SKM-1 (cell line): ENCODE measurements around the gene GPX3.

ENCODE experiments used
- DNase-seq: peaks from one replicate; lab custom pipeline; 2025; ENCODE audit not compliant: unreplicated experiment; lab: John Stamatoyannopoulos, UW

GPX3 gene

DNA sequence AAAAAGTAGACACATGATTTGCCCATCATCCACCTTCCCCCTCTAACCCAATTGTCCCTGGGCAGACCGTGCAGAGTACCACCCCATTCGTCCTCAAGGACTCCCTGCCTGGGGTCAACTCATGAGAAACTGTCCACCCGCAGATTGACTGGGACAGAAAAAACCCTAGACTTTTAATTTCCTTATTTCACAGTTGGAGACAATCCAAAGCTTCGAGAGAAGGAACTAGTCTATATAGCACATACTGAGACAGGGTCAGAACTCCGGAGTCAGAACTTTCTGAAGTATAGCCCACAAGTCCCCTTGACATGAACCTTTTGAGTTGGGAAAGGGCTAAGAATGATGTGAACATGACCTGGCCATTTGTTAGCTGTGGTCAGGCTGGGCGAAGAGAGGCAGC lies 7.5 kb upstream of the GPX3 start:
- DNase-seq = no peak

DNA sequence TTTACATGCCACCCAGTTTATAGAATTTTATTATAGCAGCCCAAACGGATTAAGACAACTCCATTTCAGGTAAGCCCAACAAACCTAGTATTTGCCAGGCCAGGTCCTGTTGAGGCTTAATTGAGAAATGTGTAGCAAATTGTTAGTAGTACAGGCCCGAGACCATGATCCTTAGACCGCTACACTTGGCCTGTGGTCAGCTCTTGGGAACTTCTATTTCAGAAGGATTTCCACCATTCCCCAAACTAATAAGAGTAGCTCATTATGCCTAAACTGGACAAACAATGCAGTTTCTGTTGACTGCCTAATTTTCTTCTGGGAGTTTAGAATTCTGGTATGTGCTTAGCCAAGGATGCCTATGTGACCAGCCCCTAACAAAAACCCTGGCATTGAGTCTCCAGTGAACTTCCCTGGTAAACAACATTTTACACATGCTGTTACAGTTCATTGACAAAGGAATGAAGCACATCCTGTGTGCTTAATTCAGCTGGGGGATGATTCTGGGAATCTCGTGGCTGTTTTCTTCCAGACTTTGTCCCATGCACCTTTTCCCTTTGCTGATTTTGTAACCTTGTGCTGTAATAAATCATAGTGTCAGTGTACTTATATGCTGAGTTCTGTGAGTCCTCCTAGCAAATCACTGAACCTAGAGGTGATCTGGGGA lies 5.6 kb upstream of the GPX3 start:
- no peak for DNase-seq

DNA sequence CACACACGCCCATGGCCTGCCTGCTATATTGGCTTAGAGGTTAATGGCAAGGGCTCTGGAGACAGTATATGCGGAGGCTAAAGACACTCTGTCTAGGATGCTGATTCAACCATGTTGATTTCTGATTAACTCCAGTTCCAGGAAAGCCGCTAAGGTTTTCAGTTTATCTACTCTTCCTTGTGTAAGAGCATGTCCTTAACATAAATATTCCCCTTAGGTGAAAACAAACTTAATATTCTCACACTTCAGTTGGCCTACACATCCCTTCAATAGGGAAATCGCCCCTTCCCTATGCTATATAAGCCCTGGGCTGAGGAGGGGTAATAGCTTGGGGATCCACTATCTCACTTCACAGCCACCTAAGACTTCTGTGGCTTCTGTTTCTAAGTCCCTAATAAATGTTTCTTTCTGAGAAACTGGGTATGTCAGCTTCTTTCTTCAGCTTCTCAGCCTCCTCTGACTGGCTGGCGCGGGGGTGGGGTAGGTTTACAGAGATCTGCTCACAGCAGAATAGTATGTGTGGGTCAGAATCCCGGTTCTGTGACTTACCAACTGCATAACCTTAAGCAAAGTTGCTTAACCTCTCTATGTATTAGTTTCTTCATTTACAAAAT lies 4.3 kb upstream of the GPX3 start:
- DNase-seq = no peak

DNA sequence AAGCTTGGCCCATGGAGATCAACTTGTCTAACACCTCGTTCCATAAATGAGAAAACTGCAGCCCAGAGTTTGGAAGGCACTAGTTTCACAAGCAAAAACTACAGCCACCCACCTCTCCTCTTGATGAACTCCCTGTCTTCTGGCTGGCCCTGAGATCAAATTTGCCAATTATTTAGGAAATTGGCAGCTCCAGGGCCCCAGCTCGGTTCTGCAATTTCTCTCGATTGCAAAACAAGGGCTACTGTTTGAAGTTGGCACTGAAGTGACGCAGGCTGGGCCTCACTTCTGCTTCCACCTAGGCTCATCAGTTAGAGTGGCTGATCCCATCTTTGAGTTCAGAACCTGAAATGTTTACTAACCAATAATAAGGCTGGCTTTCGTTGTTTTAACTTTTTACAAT lies 3.7 kb upstream of the GPX3 start:
- DNase-seq = peak; percentile 71

DNA sequence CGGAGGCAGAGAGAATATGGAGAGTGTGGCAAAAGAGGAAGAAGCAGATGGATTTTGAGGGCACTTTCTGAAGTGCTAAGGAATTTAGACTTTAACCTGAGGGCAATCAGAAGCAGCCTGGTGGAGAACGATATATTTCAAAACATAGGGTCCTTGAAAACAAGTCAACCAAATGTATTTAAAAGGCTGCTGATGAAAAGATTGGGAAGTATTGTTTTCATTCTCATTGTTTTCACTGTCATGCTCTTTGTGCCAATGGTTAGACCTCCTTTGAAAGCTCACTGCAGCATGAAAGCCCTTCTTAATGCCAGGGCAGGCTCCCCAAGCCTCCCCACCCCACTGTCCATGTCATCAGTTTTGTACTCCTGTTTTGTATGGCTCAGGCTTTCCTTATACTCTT lies 2.5 kb upstream of the GPX3 start:
- no peak for DNase-seq

DNA sequence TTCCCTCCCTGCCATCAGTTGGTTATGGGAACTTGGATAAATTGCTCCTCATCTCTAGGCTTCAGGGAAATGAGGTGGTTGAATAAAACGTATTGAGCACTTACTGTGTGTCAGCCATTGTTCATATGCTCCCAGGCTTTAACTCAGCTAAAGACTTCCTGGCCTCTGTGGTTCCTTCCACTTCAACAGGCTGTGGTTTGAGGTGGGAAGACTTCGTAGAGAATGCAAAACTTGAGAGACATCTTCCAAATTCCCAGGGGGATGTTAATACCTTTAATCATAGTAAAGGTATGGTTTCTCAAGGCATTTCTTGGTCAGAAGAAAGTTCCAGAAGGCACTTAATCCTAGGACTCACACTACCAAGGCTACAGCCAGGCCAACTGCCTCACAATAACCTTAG lies 1.5 kb upstream of the GPX3 start:
- no peak for DNase-seq

DNA sequence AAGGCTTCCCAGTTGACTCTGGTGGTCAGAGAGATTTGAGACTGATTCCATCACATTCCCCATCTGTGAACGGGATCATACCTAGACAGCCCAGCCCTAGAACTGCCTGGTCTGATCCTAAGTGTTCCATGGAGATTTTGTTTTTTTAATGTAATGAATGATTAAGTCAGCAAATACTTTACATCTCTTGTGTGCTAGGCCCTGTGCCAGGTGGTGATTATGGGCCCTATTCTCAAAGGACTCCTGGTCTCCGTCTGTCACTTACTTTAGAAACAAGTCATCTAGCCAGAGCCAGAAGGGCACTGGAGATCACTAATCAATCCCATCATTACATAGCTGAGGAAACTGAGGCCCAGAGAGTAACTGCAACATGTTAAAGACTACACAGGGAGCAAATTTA lies 1.1 kb upstream of the GPX3 start:
- no peak for DNase-seq

DNA sequence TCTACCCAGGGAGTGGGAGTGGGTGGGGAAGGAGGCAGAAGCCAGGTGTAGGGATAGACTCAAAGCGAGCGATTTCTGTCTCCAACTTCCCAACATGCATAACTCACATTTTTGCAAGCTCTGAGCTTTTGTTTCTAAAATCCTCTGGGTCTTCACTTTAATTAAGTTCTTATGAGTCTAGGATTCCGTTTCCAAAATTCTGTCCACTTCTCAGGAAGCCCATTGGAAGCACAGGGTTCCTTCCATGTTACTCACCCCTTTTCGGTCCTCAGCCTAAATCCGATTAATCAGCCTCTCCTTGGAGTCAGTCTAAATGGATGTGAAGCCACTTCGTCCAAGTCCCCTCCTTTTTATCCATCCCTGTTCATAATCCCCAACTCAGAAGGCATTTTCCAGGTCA lies 1.4 kb downstream of the GPX3 start:
- DNase-seq = no peak

DNA sequence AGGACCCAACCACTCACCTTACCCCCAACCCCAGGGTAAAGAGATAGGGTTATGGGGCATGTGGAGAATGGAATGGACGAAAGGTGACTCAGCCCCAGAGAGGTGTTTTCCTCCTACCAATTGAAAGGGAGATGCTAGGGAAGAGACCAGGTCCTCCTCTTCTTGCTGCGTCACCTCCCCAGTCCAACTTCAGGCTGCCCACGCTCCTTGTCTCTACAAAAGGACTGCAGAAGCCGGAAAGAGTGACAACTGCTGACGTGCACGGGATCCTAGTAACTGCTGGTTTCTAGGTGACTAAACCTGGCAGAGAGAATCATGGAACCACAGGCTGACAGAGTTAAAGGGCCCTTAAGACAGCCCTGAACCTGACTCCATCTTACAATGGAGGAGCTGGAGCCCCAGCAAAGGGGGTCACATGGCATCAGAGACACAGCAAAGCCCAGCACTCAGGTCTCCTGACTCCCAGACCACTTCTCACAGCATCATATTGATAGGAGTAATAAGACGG lies 2.2 kb downstream of the GPX3 start:
- no peak for DNase-seq

DNA sequence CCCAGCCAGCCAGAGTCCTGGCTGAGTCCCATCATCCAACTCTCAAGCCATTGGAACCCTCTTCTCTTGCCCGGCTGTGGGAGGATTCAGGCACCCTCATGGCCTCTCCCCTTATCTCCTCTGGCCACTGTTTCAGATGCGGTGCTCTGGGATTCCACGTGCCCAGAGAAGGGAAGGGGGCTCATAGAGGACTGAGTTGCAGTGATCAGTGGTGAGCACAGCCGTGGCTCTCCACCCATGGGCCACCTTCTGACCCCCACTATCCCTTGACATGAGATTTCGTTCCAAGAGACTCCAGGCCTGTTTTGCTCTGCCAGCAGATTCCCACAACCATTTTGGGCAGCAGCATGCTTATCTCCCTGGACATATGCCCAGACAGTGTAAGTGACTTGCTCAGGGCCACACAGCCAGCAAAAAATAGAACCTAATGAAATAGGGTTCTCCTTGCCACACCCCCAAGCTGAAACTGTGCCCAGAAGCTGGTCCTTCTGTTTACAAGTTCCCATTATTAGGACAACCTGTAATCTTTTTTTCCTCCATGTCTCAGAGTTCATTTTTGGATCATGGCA lies 2.7 kb downstream of the GPX3 start:
- no peak for DNase-seq

DNA sequence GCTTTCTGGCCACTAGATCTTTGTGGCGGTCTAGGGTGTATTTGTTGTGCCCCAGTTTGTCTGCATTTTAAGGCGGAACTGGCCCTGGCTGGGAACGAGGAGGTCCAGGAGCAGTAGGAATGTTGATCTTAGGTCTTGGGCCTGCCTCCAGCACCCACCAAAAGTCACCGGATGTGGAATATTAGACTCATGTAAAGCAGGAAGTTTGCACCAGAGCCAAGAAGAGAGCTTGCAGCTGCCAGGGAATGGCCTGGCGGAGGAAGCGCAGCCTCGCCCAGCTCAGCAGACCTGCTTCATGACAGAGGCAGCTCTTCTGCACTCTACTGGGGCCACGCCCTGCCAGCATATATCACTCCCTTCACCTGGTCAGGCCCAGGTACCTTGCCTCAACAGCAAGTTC lies 3.3 kb downstream of the GPX3 start:
- DNase-seq = no peak

DNA sequence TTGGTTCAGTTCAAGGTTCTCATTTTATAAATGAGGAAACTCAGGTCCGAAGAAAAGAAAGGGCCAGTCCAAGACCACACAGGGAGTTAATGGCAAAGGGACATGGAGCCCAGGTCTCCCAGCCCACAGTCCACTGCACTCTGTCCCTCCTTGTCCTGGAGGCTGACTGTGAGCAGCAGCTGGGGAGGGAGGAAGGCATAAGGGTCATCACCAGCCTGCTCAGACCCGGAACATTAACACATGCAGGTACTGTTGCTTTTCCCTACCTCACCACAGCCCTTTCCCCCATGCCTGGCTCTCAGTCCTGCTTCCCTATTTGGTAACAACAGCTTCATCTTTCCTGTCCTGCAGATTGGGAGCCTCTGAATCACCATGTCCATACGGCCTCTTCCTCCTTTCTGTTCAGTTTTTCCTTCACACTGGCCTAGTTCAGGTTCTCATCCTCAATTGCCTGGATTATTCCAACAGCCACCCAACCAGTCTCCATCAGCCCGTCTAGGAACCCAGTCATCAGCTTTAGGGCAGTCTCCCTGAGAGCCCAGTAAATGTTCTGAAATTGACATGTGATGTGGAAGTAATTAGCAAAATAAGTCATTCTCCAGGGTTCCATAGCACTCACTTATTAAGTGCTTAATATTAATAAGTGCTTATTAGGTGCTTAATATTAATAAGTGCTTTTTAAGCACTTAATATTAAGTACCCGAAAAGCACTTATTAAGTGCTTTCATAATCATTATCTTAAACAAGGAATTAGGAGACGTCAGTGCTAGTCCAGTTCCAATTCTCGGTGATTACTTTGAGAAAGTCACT lies 4.3 kb downstream of the GPX3 start:
- DNase-seq = no peak

DNA sequence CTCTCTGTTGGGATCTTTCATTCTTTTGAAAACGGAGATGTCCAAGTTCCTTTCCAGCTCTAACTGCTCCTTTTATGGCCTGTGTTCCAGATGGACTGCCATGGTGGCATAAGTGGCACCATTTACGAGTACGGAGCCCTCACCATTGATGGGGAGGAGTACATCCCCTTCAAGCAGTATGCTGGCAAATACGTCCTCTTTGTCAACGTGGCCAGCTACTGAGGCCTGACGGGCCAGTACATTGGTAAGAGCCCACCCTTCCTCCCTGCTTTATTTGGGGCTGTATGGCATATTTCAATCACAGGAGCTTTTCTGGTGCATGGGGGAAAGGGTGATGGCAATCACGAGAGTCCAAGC lies 4.8 kb downstream of the GPX3 start:
- DNase-seq = no peak

DNA sequence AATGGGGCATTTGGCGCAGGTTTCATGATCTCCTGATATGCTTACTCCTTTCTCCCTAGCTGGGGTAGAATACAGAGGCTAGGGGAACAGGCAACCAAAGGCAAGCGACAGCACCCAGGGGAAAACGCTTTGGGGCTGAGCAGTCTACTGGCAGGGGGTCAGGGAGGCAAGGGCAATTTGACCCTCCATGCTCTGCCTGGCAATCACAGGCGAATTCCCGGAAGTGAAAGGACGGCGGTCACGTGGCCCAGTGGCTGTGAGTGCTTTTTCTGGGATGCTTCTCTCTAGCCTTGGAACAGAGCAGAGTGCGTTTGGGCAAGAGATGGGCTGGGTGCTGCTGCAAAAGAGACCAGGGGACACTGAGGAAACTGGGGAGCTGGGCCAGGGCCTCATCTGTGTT lies 5.7 kb downstream of the GPX3 start:
- no peak for DNase-seq

DNA sequence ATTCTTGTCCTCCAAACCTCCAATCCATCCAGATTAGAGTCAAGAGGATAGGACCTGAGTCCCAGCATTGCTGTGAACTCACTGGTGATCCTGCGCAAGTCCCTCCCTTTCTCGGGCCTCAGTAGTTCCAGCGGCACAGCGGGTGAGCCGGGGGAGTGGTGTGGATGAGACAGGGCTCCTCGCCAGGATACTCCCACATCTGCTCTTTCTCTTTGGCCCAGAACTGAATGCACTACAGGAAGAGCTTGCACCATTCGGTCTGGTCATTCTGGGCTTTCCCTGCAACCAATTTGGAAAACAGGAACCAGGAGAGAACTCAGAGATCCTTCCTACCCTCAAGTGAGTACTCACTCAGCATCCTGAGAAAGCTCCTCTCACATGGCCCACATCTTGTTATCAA lies 6.3 kb downstream of the GPX3 start:
- DNase-seq = no peak

DNA sequence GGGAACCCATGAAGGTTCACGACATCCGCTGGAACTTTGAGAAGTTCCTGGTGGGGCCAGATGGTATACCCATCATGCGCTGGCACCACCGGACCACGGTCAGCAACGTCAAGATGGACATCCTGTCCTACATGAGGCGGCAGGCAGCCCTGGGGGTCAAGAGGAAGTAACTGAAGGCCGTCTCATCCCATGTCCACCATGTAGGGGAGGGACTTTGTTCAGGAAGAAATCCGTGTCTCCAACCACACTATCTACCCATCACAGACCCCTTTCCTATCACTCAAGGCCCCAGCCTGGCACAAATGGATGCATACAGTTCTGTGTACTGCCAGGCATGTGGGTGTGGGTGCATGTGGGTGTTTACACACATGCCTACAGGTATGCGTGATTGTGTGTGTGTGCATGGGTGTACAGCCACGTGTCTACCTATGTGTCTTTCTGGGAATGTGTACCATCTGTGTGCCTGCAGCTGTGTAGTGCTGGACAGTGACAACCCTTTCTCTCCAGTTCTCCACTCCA lies 7.6 kb downstream of the GPX3 start:
- no peak for DNase-seq

DNA sequence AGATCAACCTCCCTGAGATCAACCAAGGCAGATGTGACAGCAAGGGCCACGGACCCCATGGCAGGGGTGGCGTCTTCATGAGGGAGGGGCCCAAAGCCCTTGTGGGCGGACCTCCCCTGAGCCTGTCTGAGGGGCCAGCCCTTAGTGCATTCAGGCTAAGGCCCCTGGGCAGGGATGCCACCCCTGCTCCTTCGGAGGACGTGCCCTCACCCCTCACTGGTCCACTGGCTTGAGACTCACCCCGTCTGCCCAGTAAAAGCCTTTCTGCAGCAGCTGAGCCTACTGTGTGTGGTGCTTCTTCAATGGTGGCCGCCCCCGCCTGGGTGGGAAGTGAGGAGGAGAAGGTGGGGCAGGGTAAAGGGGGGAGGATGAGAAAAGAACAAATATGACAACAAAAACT lies 8.3 kb downstream of the GPX3 start:
- no peak for DNase-seq

DNA sequence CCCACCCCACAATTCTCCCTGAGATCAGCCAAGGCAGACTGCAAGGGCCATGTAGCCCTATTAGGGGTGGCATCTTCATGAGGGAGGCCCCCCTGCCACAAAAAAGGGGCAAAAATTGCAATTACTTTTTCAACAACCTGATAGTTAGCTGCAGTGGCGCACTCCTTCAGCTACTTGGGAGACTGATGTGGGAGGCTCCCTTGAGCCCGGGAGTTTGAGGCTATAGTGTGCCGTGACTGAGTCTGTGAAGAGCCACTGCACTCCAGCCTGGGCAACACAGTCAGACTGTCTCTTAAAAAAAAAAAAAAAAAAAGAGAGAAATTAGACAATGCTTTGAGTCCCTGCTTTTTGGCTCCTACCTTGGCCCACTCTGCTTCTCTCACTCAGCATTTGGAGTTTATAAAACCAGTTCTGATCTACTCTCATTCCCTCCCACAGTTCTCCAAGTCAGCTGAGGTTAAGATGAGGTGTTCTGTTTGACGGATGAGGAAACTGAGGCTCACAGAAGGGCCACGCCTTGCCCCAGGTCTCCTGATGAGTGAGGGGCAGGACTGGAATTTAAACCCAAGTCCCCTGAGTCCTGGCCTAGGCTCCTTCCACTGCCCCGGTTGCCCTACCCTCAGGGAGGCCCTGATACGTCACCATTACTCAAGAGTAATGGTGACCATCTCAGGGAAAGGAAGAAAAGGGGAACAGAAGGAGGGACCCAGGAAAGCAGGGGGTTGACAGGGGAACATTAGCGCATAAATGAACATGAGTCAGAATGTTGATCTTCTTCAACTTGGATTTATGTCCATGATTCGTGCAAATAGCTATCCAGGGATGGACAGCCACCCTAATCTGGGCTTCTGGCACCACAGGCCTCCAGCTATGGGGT lies 9.0 kb downstream of the GPX3 start:
- DNase-seq = no peak

DNA sequence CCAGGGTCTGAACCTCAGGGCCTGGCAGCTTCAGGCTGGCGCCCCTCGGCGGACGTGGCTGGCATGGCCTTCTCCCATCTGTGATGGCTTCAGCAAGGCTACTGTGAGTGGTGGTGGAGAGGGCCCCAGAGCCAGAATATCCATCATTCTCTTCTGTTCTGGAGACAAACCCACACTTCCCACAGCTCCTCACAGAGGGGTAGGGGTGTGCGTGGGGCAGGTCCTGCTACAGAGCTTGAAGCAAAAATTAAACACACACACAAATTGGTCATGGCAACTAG lies 9.6 kb downstream of the GPX3 start:
- DNase-seq = no peak

DNA sequence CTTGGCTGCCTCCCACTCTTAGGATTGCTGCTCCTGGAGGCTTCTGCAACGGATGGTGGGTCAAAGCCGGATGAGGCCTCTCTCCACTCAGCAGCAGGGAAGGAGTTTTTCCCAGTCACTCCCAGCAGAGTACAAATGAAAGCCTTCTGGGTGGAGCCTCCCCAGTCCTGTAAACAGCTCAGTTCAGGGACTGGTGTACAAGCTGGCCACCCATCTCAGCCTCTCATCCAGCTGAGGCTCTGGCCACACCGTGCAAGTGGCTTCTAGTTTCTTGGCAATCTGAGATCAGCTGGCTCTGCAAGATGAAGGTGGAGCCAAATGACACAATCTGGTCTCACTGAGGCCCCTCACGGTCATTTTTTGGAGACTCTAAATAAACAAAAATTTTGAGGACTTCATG lies 10.0 kb downstream of the GPX3 start:
- DNase-seq = no peak

DNA sequence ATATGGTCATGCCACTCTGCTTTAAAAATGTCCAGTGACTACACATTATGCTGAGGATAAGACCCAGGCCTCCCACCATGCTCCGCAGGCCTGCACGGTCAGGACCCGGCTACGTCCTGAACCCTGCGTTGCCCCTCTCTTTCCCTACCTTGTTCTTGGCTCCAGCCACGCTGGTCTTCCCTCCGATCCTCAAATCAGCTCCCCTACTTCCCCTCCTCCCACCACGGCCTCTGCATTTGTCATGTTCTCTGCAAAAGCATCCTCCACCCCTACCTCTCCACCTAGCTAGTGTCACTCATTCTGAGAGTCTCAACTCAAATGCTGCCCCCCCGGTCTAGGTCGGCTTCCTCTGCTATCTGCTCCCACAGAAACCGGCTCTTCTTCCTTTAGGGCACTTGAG lies 11.2 kb downstream of the GPX3 start:
- no peak for DNase-seq
